GM23338 (cell line): ENCODE data around the gene KLHL13. TPM values are rescaled to one million over a fixed set of nuclear protein-coding genes. Genes with fewer than 3 reads are reported as not detected.

Source experiments
- ATAC-seq: fragments of 200-7000 bp; cut with Tn5 transposase; 3 replicates; pipeline ENCODE4 v1.9.1; 2020
- DNase-seq: peaks from one replicate; pipeline ENCODE4 v3.0.0-alpha.2; 2015; ENCODE audit warnings: low spot score
- H2AFZ ChIP-seq: fragments of 200-600 bp; sonication (generic); 2 replicates; pipeline ENCODE4 v1.8.0; 2016; ENCODE audit warnings: antibody characterized with exemption, mild to moderate bottlenecking, moderate library complexity
- H3F3A ChIP-seq: fragments of 200-600 bp; sonication (generic); replicated peaks from 2 replicates; pipeline ENCODE4 v1.8.0; 2017; ENCODE audit warnings: antibody characterized with exemption, mixed run types, low read depth
- H3K27ac ChIP-seq: fragments of 200-600 bp; sonication (generic); 2 replicates; pipeline ENCODE4 v1.6.1; 2016; ENCODE audit warnings: low read depth
- H3K27me3 ChIP-seq: fragments of 200-600 bp; sonication (generic); 2 replicates; pipeline ENCODE4 v1.8.0; 2016; ENCODE audit warnings: mild to moderate bottlenecking, mixed run types, moderate library complexity; ENCODE audit not compliant: insufficient read depth
- H3K36me3 ChIP-seq: fragments of 200-600 bp; sonication (generic); 2 replicates; pipeline ENCODE4 v1.8.0; 2016; ENCODE audit warnings: mild to moderate bottlenecking; ENCODE audit not compliant: insufficient read depth
- H3K4me1 ChIP-seq: fragments of 200-600 bp; sonication (generic); 2 replicates; pipeline ENCODE4 v1.8.0; 2016; ENCODE audit warnings: mild to moderate bottlenecking, moderate library complexity; ENCODE audit not compliant: insufficient read depth
- H3K4me2 ChIP-seq: fragments of 200-600 bp; sonication (generic); 2 replicates; pipeline ENCODE4 v1.7.1; 2017; ENCODE audit warnings: mixed run types
- H3K4me3 ChIP-seq: fragments of 200-600 bp; sonication (generic); 2 replicates; pipeline ENCODE4 v1.6.1; 2016; ENCODE audit warnings: mixed run types
- H3K79me2 ChIP-seq: fragments of 200-600 bp; sonication (generic); replicated peaks from 2 replicates; pipeline ENCODE4 v1.8.0; 2017; ENCODE audit warnings: mild to moderate bottlenecking; ENCODE audit not compliant: insufficient read depth
- H3K9me2 ChIP-seq: fragments of 200-600 bp; sonication (generic); 2 replicates; pipeline ENCODE4 v1.8.0; 2017; ENCODE audit not compliant: insufficient read depth
- H4K20me1 ChIP-seq: fragments of 200-600 bp; sonication (generic); replicated peaks from 2 replicates; pipeline ENCODE4 v1.8.0; 2017; ENCODE audit warnings: mild to moderate bottlenecking; ENCODE audit not compliant: insufficient read depth
- H3K27ac Mint-ChIP-seq: 2 replicates; pipeline ENCODE4 v1.8.0; 2020; ENCODE audit warnings: inconsistent platforms, mild to moderate bottlenecking, moderate library complexity, mixed read lengths
- H3K27me3 Mint-ChIP-seq: 3 replicates; pipeline ENCODE4 v1.8.0; 2022; ENCODE audit warnings: low read depth, mild to moderate bottlenecking, moderate library complexity, mixed read lengths, inconsistent platforms; ENCODE audit not compliant: insufficient read depth, poor library complexity
- H3K36me3 Mint-ChIP-seq: 3 replicates; pipeline ENCODE4 v1.8.0; 2021; ENCODE audit warnings: low read depth, mild to moderate bottlenecking, inconsistent platforms, moderate library complexity, mixed read lengths
- H3K4me1 Mint-ChIP-seq: 3 replicates; pipeline ENCODE4 v1.8.0; 2020; ENCODE audit warnings: mild to moderate bottlenecking, inconsistent platforms, mixed read lengths
- H3K4me3 Mint-ChIP-seq: 3 replicates; pipeline ENCODE4 v1.8.0; 2021; ENCODE audit warnings: moderate library complexity, mild to moderate bottlenecking, inconsistent platforms, mixed read lengths
- H3K9me3 Mint-ChIP-seq: 3 replicates; pipeline ENCODE4 v1.8.0; 2020; ENCODE audit warnings: moderate library complexity, mild to moderate bottlenecking, inconsistent platforms, mixed read lengths
- CREB1 ChIP-seq: fragments of 250-450 bp; sonication (Bioruptor Pico); IDR thresholded peaks from 2 replicates; pipeline ENCODE4 v1.5.0; 2020; ENCODE audit warnings: low read depth, mild to moderate bottlenecking, moderate library complexity
- CTCF ChIP-seq, 2 experiments: fragments of 200-600 bp in 1 of 2; sonication (generic) in 1 of 2; conservative IDR thresholded peaks; 2 replicates each; pipeline versions ENCODE4 v1.5.1 to v1.6.1; 2016 to 2017; ENCODE audit warnings: antibody characterized with exemption in 2 of 2, low read depth in 2 of 2, mild to moderate bottlenecking in 2 of 2, moderate library complexity in 1 of 2
- ETS1 ChIP-seq: IDR thresholded peaks from 2 replicates; pipeline ENCODE4 v1.6.1; 2016; ENCODE audit warnings: antibody characterized with exemption
- EZH2 ChIP-seq: fragments of 200-600 bp; sonication (generic); IDR thresholded peaks from one replicate; pipeline ENCODE4 v1.8.0; 2017; ENCODE audit warnings: antibody characterized with exemption, mild to moderate bottlenecking, low read depth; ENCODE audit not compliant: unreplicated experiment
- EZH2phosphoT487 ChIP-seq: fragments of 200-600 bp; sonication (generic); IDR thresholded peaks from one replicate; pipeline ENCODE4 v1.8.1; 2018; ENCODE audit warnings: antibody characterized with exemption; ENCODE audit not compliant: unreplicated experiment
- JUNB ChIP-seq: IDR thresholded peaks from one replicate; pipeline ENCODE4 v1.6.1; 2016; ENCODE audit warnings: antibody characterized with exemption; ENCODE audit not compliant: unreplicated experiment
- NANOG ChIP-seq: IDR thresholded peaks from 2 replicates; pipeline ENCODE4 v1.6.1; 2016; ENCODE audit warnings: antibody characterized with exemption, borderline replicate concordance
- POLR2AphosphoS5 ChIP-seq: IDR thresholded peaks from 2 replicates; pipeline ENCODE4 v1.6.1; 2016; ENCODE audit warnings: antibody characterized with exemption, low read depth
- REST ChIP-seq: IDR thresholded peaks from one replicate; pipeline ENCODE4 v1.6.1; 2018; ENCODE audit warnings: antibody characterized with exemption; ENCODE audit not compliant: unreplicated experiment
- STAT1 ChIP-seq: IDR thresholded peaks from one replicate; pipeline ENCODE4 v1.6.1; 2016; ENCODE audit warnings: antibody characterized with exemption; ENCODE audit not compliant: unreplicated experiment
- ZNF114 ChIP-seq: fragments of 250-450 bp; sonication (Bioruptor Pico); IDR thresholded peaks from 2 replicates; pipeline ENCODE4 v1.5.0; 2020; ENCODE audit warnings: mild to moderate bottlenecking, moderate library complexity
- ZNF331 ChIP-seq: fragments of 250-450 bp; sonication (Bioruptor Pico); IDR thresholded peaks from 2 replicates; pipeline ENCODE4 v1.5.0; 2020; ENCODE audit warnings: low read depth, mild to moderate bottlenecking, moderate library complexity
- polyA plus RNA-seq: library from polyadenylated mRNA; unstranded; fragments of >200 nt; fragmentation: Nextera tagmentation; extraction: Ambion mirVana; gene quantifications from 2 replicates; pipeline ENCODE4 v1.2.1, GENCODE V29; 2016
- total RNA-seq: library from RNA; depleted of rRNA; stranded (reverse); fragments of >200 nt; shearing (Covaris generic); gene quantifications from 2 replicates; pipeline ENCODE4 v1.2.3, GENCODE V29; 2014
- TF ChIP-seq, protein P1 (sequence below): fragments of 250-450 bp; sonication (Bioruptor Pico); IDR thresholded peaks from 2 replicates; pipeline ENCODE4 v1.5.0; 2020; ENCODE audit warnings: mild to moderate bottlenecking, moderate library complexity

KLHL13 gene
- total and polyA plus RNA-seq, 2 experiments from 2014 or later = 5.9 to 10.9 TPM

GRCh38 chrX:118100091-118100490 lies 16.5 kb downstream of the KLHL13 start:
- no peaks in the 10 kb centered on the region for H3K36me3 Mint-ChIP-seq
- no peak for TF ChIP-seq STAT1
- TF ChIP-seq EZH2 = no peak
- no peak for TF ChIP-seq NANOG
- no peak for TF ChIP-seq REST
- no peak for TF ChIP-seq CTCF (conservative IDR thresholded peaks at IDR 0.05; ENCODE audit: low read depth in 2 of 2)
- TF ChIP-seq JUNB = no peak
- TF ChIP-seq ZNF114 (CRISPR knock-in tag) = no peak
- TF ChIP-seq EZH2phosphoT487 = no peak
- no peak for TF ChIP-seq ZNF331
- TF ChIP-seq, protein P1, sequence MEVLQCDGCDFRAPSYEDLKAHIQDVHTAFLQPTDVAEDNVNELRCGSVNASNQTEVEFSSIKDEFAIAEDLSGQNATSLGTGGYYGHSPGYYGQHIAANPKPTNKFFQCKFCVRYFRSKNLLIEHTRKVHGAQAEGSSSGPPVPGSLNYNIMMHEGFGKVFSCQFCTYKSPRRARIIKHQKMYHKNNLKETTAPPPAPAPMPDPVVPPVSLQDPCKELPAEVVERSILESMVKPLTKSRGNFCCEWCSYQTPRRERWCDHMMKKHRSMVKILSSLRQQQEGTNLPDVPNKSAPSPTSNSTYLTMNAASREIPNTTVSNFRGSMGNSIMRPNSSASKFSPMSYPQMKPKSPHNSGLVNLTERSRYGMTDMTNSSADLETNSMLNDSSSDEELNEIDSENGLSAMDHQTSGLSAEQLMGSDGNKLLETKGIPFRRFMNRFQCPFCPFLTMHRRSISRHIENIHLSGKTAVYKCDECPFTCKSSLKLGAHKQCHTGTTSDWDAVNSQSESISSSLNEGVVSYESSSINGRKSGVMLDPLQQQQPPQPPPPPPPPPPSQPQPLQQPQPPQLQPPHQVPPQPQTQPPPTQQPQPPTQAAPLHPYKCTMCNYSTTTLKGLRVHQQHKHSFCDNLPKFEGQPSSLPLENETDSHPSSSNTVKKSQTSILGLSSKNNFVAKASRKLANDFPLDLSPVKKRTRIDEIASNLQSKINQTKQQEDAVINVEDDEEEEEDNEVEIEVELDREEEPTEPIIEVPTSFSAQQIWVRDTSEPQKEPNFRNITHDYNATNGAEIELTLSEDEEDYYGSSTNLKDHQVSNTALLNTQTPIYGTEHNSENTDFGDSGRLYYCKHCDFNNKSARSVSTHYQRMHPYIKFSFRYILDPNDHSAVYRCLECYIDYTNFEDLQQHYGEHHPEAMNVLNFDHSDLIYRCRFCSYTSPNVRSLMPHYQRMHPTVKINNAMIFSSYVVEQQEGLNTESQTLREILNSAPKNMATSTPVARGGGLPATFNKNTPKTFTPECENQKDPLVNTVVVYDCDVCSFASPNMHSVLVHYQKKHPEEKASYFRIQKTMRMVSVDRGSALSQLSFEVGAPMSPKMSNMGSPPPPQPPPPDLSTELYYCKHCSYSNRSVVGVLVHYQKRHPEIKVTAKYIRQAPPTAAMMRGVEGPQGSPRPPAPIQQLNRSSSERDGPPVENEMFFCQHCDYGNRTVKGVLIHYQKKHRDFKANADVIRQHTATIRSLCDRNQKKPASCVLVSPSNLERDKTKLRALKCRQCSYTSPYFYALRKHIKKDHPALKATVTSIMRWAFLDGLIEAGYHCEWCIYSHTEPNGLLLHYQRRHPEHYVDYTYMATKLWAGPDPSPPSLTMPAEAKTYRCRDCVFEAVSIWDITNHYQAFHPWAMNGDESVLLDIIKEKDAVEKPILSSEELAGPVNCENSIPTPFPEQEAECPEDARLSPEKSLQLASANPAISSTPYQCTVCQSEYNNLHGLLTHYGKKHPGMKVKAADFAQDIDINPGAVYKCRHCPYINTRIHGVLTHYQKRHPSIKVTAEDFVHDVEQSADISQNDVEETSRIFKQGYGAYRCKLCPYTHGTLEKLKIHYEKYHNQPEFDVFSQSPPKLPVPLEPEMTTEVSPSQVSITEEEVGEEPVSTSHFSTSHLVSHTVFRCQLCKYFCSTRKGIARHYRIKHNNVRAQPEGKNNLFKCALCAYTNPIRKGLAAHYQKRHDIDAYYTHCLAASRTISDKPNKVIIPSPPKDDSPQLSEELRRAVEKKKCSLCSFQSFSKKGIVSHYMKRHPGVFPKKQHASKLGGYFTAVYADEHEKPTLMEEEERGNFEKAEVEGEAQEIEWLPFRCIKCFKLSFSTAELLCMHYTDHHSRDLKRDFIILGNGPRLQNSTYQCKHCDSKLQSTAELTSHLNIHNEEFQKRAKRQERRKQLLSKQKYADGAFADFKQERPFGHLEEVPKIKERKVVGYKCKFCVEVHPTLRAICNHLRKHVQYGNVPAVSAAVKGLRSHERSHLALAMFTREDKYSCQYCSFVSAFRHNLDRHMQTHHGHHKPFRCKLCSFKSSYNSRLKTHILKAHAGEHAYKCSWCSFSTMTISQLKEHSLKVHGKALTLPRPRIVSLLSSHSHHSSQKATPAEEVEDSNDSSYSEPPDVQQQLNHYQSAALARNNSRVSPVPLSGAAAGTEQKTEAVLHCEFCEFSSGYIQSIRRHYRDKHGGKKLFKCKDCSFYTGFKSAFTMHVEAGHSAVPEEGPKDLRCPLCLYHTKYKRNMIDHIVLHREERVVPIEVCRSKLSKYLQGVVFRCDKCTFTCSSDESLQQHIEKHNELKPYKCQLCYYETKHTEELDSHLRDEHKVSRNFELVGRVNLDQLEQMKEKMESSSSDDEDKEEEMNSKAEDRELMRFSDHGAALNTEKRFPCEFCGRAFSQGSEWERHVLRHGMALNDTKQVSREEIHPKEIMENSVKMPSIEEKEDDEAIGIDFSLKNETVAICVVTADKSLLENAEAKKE (CRISPR knock-in tag) = no peak
- no peak for TF ChIP-seq POLR2AphosphoS5
- TF ChIP-seq CREB1 (CRISPR knock-in tag) = no peak
- TF ChIP-seq ETS1 = no peak
- H3K4me1 Mint-ChIP-seq = no peaks in the 10 kb centered on the region
- Histone ChIP-seq H3K4me2 (no peak overlapping the region), H4K20me1 (no peaks in the 10 kb centered on the region), H3K79me2 (no peaks in the 10 kb centered on the region), H3K9me2 (no peaks in the 10 kb centered on the region), H3F3A (no peaks in the 10 kb centered on the region), H3K4me3 (no peak overlapping the region), H3K27me3 (no peaks in the 10 kb centered on the region), H2AFZ (no peak overlapping the region), H3K4me1 (no peaks in the 10 kb centered on the region), H3K36me3 (no peaks in the 10 kb centered on the region), H3K27ac (no peak overlapping the region)
- no peak overlapping the region for H3K4me3 Mint-ChIP-seq
- DNase-seq = no peak
- ATAC-seq = no peak
- H3K27me3 Mint-ChIP-seq = no peaks in the 10 kb centered on the region
- H3K9me3 Mint-ChIP-seq = no peaks in the 10 kb centered on the region
- H3K27ac Mint-ChIP-seq = no peak overlapping the region
